HepG2 (cell line): ENCODE measurements around the gene IL1B. TPM values are rescaled to one million over a fixed set of nuclear protein-coding genes. Genes with fewer than 3 reads are reported as not detected.

Experiments used
- ATAC-seq: fragments of 200-7000 bp; cut with Tn5 transposase; 3 replicates; pipeline ENCODE4 v1.9.1; 2020; ENCODE audit warnings: mild to moderate bottlenecking, moderate library complexity
- BruUV-seq: library from RNA; stranded (reverse); fragments of 400-500 nt; replicated peaks from 2 replicates; lab custom pipeline; 2021; lab: Mats Ljungman, UMichigan
- CTCF ChIA-PET: fragments of 300-600 bp; formaldehyde crosslinking; extraction: SDS; loops from one replicate; lab custom pipeline; 2021; ENCODE audit warnings: low total read pairs, inconsistent platforms, low intra/inter-chr PET ratio; lab: Yijun Ruan, JAX
- POLR2A ChIA-PET: fragments of 350-600 bp; sonication (Branson Sonifier 250); formaldehyde crosslinking; loops from one replicate; lab custom pipeline; 2020; ENCODE audit warnings: antibody characterized with exemption, inconsistent platforms; lab: Yijun Ruan, JAX
- DNase-seq: peaks from one replicate; pipeline ENCODE4 v3.0.0-alpha.2; 2015; ENCODE audit warnings: low spot score
- FAIRE-seq: peaks from 3 replicates; lab custom pipeline; 2011; peaks lifted over from hg19 to GRCh38; lab: Jason Lieb, UNC
- H2AFZ ChIP-seq: one replicate; pipeline ENCODE4 v1.6.1; 2011; ENCODE audit warnings: low read length, inconsistent platforms
- H3K27ac ChIP-seq: fragments of 300-600 bp; 3 replicates; pipeline ENCODE4 v1.8.0; 2011; ENCODE audit warnings: mixed run types, mild to moderate bottlenecking, mixed read lengths, low read length, inconsistent platforms; ENCODE audit not compliant: insufficient read depth; ENCODE audit errors: extremely low read length
- H3K27me3 ChIP-seq, 2 experiments: fragments of 200-600 bp in 1 of 2; 2 replicates in 1 of 2; 3 replicates in 1 of 2; pipeline versions ENCODE4 v1.6.0 to v1.8.0; 2011; ENCODE audit warnings: low read length in 2 of 2, mild to moderate bottlenecking in 2 of 2, moderate library complexity in 2 of 2, inconsistent platforms in 1 of 2; ENCODE audit not compliant: insufficient read depth in 2 of 2, control insufficient read depth in 1 of 2
- H3K36me3 ChIP-seq, 2 experiments: fragments of 200-600 bp in 1 of 2; replicated peaks in 1 of 2; 2 replicates in 1 of 2; 3 replicates in 1 of 2; pipeline versions ENCODE4 v1.5.1 to v1.8.0; 2011; ENCODE audit warnings: low read length in 2 of 2, inconsistent platforms in 1 of 2; ENCODE audit not compliant: insufficient read depth in 2 of 2, control insufficient read depth in 1 of 2
- H3K4me1 ChIP-seq: 2 replicates; pipeline ENCODE4 v1.5.1; 2012; ENCODE audit warnings: low read length, inconsistent platforms; ENCODE audit not compliant: insufficient read depth
- H3K4me2 ChIP-seq: 2 replicates; pipeline ENCODE4 v1.6.0; 2011; ENCODE audit warnings: low read depth, low read length, inconsistent platforms
- H3K4me3 ChIP-seq, 3 experiments: fragments of 200-600 bp in 1 of 3; sonication (generic), shearing (Covaris generic) in 1 of 3; replicated peaks in 1 of 3; 2 replicates each; pipeline ENCODE4 v1.5.1; 2011 to 2016; ENCODE audit warnings: low read length in 3 of 3, inconsistent platforms in 2 of 3, low read depth in 2 of 3, mild to moderate bottlenecking in 2 of 3, control low read depth in 1 of 3, mixed read lengths in 1 of 3; ENCODE audit not compliant: insufficient read depth in 1 of 3
- H3K79me2 ChIP-seq: one replicate; pipeline ENCODE4 v1.6.1; 2011; ENCODE audit warnings: low read length, inconsistent platforms; ENCODE audit not compliant: insufficient read depth
- H3K9ac ChIP-seq: 2 replicates; pipeline ENCODE4 v1.6.0; 2011; ENCODE audit warnings: mild to moderate bottlenecking, low read depth, low read length, inconsistent platforms; ENCODE audit not compliant: insufficient read depth
- H3K9me3 ChIP-seq: 2 replicates; pipeline ENCODE4 v1.5.1; 2012; ENCODE audit warnings: mild to moderate bottlenecking, low read length
- H4K20me1 ChIP-seq: 2 replicates; pipeline ENCODE4 v1.6.0; 2011; ENCODE audit warnings: inconsistent platforms, mild to moderate bottlenecking, low read length, moderate library complexity; ENCODE audit not compliant: insufficient read depth
- ETV5 ChIP-seq: IDR thresholded peaks from 2 replicates; pipeline ENCODE4 v1.6.1; 2018; ENCODE audit warnings: missing biosample characterization, missing genetic modification reagents, inconsistent platforms, borderline replicate concordance
- MEIS2 ChIP-seq: sonication (generic); formaldehyde crosslinking; IDR thresholded peaks from 2 replicates; pipeline ENCODE4 v1.9.0; 2021; ENCODE audit warnings: mild to moderate bottlenecking, missing genetic modification reagents
- ONECUT2 ChIP-seq: sonication (generic); formaldehyde crosslinking; IDR thresholded peaks from 2 replicates; pipeline ENCODE4 v1.4.0; 2020; ENCODE audit warnings: missing genetic modification reagents
- RBM22 ChIP-seq: fragments of 200-400 bp; formaldehyde crosslinking; optimal IDR thresholded peaks from 2 replicates; pipeline ENCODE3; 2017; ENCODE audit warnings: mild to moderate bottlenecking, low read length, moderate library complexity
- SNAPC2 ChIP-seq: sonication (generic); formaldehyde crosslinking; IDR thresholded peaks from 2 replicates; pipeline ENCODE4 v1.8.1; 2022; ENCODE audit warnings: mild to moderate bottlenecking, missing genetic modification reagents
- SOX6 ChIP-seq, 2 experiments: fragments of 450-650 bp in 1 of 2; sonication (generic) in 1 of 2; formaldehyde crosslinking in 1 of 2; IDR thresholded peaks; 2 replicates each; pipeline versions ENCODE4 v1.4.0 to v1.6.1; 2017 to 2020; ENCODE audit warnings: antibody characterized with exemption in 1 of 2, mild to moderate bottlenecking in 1 of 2, missing genetic modification reagents in 1 of 2
- ZBTB7B ChIP-seq: sonication (generic); formaldehyde crosslinking; IDR thresholded peaks from 2 replicates; pipeline ENCODE4 v1.4.0; 2020; ENCODE audit warnings: missing genetic modification reagents
- ZNF24 ChIP-seq: fragments of 450-650 bp; IDR thresholded peaks from 2 replicates; pipeline ENCODE4 v1.6.1; 2017; ENCODE audit warnings: antibody characterized with exemption, mild to moderate bottlenecking
- ZNF264 ChIP-seq: sonication (generic); formaldehyde crosslinking; IDR thresholded peaks from 2 replicates; pipeline ENCODE4 v1.4.0; 2020; ENCODE audit warnings: missing genetic modification reagents
- ZNF510 ChIP-seq: sonication (generic); formaldehyde crosslinking; IDR thresholded peaks from 2 replicates; pipeline ENCODE4 v1.4.0; 2020; ENCODE audit warnings: low read depth, mild to moderate bottlenecking, missing genetic modification reagents
- ZNF619 ChIP-seq: sonication (generic); formaldehyde crosslinking; IDR thresholded peaks from 2 replicates; pipeline ENCODE4 v1.4.0; 2020; ENCODE audit warnings: mild to moderate bottlenecking, missing genetic modification reagents
- ZNF709 ChIP-seq: sonication (generic); formaldehyde crosslinking; IDR thresholded peaks from 2 replicates; pipeline ENCODE4 v1.5.0; 2020; ENCODE audit warnings: mild to moderate bottlenecking, missing genetic modification reagents
- WGBS: methylation state at CpG from one replicate; pipeline ENCODE4 v1.1.6; 2017; ENCODE audit warnings: low lambda C conversion rate; 5-methylcytosine and 5-hydroxymethylcytosine counted together
- in situ Hi-C: cut with HindIII; loops from 2 replicates; pipeline ENCODE4 v1.10.0; 2017; ENCODE audit warnings: low pct_unique_long_range_greater_than_20kb; ENCODE audit not compliant: extremely low pct_ligation_motif_present
- intact Hi-C: fragments of 100-400 bp; cut with micrococcal nuclease; formaldehyde crosslinking; loops from one replicate; pipeline ENCODE4 v1.10.0; 2022; ENCODE audit not compliant: unreplicated experiment
- polyA plus RNA-seq, 8 experiments: library from polyadenylated mRNA; depleted of rRNA in 3 of 8; stranded (reverse) in 7 of 8; unstranded in 1 of 8; fragments of >200 nt; fragmentation: Illumina TruSeq in 4 of 8; extraction: Trizol in 4 of 8; gene quantifications; 2 replicates each; pipeline versions ENCODE4 v1.2.1 to v1.2.3, GENCODE V29; 2011 to 2016; ENCODE audit warnings: low read depth in 4 of 8, missing spikeins in 1 of 8, mixed read lengths in 1 of 8; ENCODE audit not compliant: insufficient read depth in 1 of 8
- total RNA-seq, 5 experiments: library from RNA; depleted of rRNA; stranded (reverse); fragments of >200 nt; fragmentation: Illumina TruSeq; extraction: Trizol; gene quantifications; 2 replicates each; pipeline ENCODE4 v1.2.3, GENCODE V29; 2016; ENCODE audit warnings: low read depth in 1 of 5
- TF ChIP-seq, protein P1 (sequence below): sonication (generic); formaldehyde crosslinking; IDR thresholded peaks from 2 replicates; pipeline ENCODE4 v1.5.1; 2020; ENCODE audit warnings: missing genetic modification reagents, mild to moderate bottlenecking, borderline replicate concordance
- TF ChIP-seq, protein P2 (sequence below): sonication (generic); formaldehyde crosslinking; IDR thresholded peaks from 2 replicates; pipeline ENCODE4 v1.5.0; 2020; ENCODE audit warnings: missing genetic modification reagents
- TF ChIP-seq, protein P3 (sequence below): IDR thresholded peaks from 2 replicates; pipeline ENCODE4 v1.6.1; 2016
- TF ChIP-seq, protein P4 (sequence below): sonication (generic); formaldehyde crosslinking; IDR thresholded peaks from 2 replicates; pipeline ENCODE4 v1.5.0; 2020; ENCODE audit warnings: missing genetic modification reagents
- TF ChIP-seq, protein P5 (sequence below): sonication (generic); formaldehyde crosslinking; IDR thresholded peaks from 2 replicates; pipeline ENCODE4 v1.4.0; 2020; ENCODE audit warnings: mild to moderate bottlenecking, missing genetic modification reagents

The IL1B gene
- total and polyA plus RNA-seq, 2 of the 13 experiments (the other 11 are each of a cell fraction or from before 2014, with no cell fraction given): 0.18 TPM; not detected in 1

DNA sequence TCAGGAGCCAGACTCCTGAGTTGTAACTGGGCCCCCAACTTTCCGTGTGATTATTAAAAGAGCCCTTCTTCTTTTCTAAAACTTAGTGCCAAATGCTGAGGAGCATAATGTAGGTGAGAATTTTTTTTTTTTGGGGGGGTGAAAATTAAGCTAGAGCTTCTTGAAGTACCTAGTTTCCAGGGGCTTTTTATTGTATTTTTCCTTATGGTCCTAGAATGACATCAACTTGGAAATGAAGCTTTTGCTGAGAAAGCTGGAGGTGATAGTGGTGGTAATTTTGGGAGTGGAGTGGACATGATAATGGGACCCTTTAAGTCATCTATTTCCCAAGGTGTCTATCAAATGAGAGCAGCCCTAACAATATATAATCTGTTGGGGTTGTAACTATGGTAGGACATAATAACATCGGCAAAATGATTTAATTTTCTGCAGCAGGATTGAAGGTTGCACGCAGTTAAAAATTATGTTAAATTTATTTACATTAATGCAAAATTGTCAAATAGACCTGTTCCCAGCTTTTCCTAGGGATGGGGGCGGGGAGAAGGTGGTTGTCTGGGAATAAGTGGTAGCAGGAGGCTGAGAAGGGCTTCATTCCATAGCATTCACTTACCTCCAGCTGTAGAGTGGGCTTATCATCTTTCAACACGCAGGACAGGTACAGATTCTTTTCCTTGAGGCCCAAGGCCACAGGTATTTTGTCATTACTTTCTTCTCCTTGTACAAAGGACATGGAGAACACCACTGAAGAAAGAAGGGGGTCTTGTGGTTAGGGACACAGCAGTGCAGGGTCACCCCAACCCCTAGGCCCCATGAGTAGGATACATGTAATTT lies 5.7 kb downstream of the IL1B start (continued):
- TF ChIP-seq, protein P1, sequence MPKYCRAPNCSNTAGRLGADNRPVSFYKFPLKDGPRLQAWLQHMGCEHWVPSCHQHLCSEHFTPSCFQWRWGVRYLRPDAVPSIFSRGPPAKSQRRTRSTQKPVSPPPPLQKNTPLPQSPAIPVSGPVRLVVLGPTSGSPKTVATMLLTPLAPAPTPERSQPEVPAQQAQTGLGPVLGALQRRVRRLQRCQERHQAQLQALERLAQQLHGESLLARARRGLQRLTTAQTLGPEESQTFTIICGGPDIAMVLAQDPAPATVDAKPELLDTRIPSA (CRISPR knock-in tag): no peak
- TF ChIP-seq ETV5 (CRISPR knock-in tag): no peak
- no peak for TF ChIP-seq SNAPC2 (CRISPR knock-in tag)

DNA sequence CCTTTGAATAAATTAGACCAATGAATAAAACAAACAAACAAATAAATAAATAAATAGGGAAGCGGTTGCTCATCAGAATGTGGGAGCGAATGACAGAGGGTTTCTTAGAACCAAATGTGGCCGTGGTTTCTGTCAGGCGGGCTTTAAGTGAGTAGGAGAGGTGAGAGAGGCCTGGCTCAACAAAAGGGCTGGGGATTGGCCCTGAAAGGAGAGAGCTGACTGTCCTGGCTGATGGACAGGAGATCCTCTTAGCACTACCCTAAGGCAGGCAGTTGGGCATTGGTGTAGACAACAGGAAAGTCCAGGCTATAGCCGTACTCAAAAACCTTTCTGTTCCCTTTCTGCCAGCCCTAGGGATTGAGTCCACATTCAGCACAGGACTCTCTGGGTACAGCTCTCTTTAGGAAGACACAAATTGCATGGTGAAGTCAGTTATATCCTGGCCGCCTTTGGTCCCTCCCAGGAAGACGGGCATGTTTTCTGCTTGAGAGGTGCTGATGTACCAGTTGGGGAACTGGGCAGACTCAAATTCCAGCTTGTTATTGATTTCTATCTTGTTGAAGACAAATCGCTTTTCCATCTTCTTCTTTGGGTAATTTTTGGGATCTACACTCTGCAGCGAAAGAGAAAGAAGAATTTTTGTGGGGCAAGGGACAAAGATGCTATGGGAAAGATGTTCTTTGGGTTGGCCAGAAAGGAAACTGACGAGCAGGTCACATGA lies 6.5 kb downstream of the IL1B start:
- POLR2A ChIA-PET: no interaction called here
- Histone ChIP-seq H3K4me1 (peaks cover 21% of the 10 kb centered on the region), H2AFZ (no peak overlapping the region), H3K79me2 (no peaks in the 10 kb centered on the region), H4K20me1 (no peaks in the 10 kb centered on the region), H3K4me2 (no peak overlapping the region), H3K27ac (no peak overlapping the region), H3K9ac (no peak overlapping the region), H3K4me3 (no peak overlapping the region), H3K36me3 (no peaks in the 10 kb centered on the region), H3K27me3 (no peaks in the 10 kb centered on the region), H3K9me3 (no peaks in the 10 kb centered on the region)
- FAIRE-seq: no peak
- 89% methylated on average over 10 of the region's 10 CpGs for WGBS
- BruUV-seq: no TSS peak
- intact Hi-C loops (no loop called here), in situ Hi-C loops (no loop called here)
- no peak for DNase-seq
- CTCF ChIA-PET: no interaction called here
- ATAC-seq: no peak
- TF ChIP-seq, protein P2, sequence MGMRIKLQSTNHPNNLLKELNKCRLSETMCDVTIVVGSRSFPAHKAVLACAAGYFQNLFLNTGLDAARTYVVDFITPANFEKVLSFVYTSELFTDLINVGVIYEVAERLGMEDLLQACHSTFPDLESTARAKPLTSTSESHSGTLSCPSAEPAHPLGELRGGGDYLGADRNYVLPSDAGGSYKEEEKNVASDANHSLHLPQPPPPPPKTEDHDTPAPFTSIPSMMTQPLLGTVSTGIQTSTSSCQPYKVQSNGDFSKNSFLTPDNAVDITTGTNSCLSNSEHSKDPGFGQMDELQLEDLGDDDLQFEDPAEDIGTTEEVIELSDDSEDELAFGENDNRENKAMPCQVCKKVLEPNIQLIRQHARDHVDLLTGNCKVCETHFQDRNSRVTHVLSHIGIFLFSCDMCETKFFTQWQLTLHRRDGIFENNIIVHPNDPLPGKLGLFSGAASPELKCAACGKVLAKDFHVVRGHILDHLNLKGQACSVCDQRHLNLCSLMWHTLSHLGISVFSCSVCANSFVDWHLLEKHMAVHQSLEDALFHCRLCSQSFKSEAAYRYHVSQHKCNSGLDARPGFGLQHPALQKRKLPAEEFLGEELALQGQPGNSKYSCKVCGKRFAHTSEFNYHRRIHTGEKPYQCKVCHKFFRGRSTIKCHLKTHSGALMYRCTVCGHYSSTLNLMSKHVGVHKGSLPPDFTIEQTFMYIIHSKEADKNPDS: no peak
- TF ChIP-seq ONECUT2: no peak
- TF ChIP-seq, protein P3, sequence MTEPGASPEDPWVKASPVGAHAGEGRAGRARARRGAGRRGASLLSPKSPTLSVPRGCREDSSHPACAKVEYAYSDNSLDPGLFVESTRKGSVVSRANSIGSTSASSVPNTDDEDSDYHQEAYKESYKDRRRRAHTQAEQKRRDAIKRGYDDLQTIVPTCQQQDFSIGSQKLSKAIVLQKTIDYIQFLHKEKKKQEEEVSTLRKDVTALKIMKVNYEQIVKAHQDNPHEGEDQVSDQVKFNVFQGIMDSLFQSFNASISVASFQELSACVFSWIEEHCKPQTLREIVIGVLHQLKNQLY (CRISPR knock-in tag): no peak
- TF ChIP-seq, protein P4, sequence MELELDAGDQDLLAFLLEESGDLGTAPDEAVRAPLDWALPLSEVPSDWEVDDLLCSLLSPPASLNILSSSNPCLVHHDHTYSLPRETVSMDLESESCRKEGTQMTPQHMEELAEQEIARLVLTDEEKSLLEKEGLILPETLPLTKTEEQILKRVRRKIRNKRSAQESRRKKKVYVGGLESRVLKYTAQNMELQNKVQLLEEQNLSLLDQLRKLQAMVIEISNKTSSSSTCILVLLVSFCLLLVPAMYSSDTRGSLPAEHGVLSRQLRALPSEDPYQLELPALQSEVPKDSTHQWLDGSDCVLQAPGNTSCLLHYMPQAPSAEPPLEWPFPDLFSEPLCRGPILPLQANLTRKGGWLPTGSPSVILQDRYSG (CRISPR knock-in tag): no peak
- no peak for TF ChIP-seq MEIS2 (CRISPR knock-in tag)
- TF ChIP-seq, protein P5, sequence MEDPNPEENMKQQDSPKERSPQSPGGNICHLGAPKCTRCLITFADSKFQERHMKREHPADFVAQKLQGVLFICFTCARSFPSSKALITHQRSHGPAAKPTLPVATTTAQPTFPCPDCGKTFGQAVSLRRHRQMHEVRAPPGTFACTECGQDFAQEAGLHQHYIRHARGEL (CRISPR knock-in tag): no peak
- no peak for TF ChIP-seq ZNF510 (CRISPR knock-in tag)
- no peak for TF ChIP-seq ZNF709 (CRISPR knock-in tag)
- no peak for TF ChIP-seq ZNF619 (CRISPR knock-in tag)
- no peak for TF ChIP-seq RBM22
- TF ChIP-seq ZNF24: no peak
- no peak for TF ChIP-seq ZBTB7B
- TF ChIP-seq ZNF264 (CRISPR knock-in tag): no peak
- no peak for TF ChIP-seq SOX6 (IDR thresholded peaks at IDR 0.05)
- TF ChIP-seq SOX6 (CRISPR knock-in tag; IDR thresholded peaks at IDR 0.05): no peak
